CD4-positive, alpha-beta T cell (primary cell): Measurements from ENCODE around the gene ZNF775. TPM values are rescaled to one million over a fixed set of nuclear protein-coding genes. Genes with fewer than 3 reads are reported as not detected.
"Not testable (repeated sequence)": the region's sequence is repeated elsewhere in the genome, so short reads cannot be mapped to it uniquely, and the experiment has no call there.

Experiments
- ATAC-seq: fragments of 200-7000 bp; cut with Tn5 transposase; one replicate; pipeline ENCODE4 v1.10.0; 2022; ENCODE audit warnings: mild to moderate bottlenecking; ENCODE audit not compliant: poor library complexity
- CTCF ChIA-PET: fragments of 350-600 bp; sonication (Branson Sonifier 250); formaldehyde crosslinking; loops from one replicate; lab custom pipeline; 2021; ENCODE audit warnings: antibody characterized with exemption, inconsistent platforms; lab: Charles Lee
- POLR2A ChIA-PET: fragments of 350-600 bp; sonication (Branson Sonifier 250); formaldehyde crosslinking; loops from one replicate; lab custom pipeline; 2021; ENCODE audit warnings: antibody characterized with exemption, inconsistent platforms; lab: Charles Lee
- DNase-seq, 14 experiments: peaks; one replicate each; pipeline ENCODE4 v3.0.0-alpha.2; 2013 to 2020; ENCODE audit warnings: mixed read lengths in 2 of 14
- H3K27ac ChIP-seq, 2 donors: one replicate each; pipeline versions ENCODE4 v1.5.1 to v1.7.0; 2013; ENCODE audit warnings: low read length in 2 of 2, low read depth in 1 of 2, mild to moderate bottlenecking in 1 of 2
- H3K27me3 ChIP-seq, 2 experiments: 1 replicate in 1 of 2; 2 replicates in 1 of 2; pipeline versions ENCODE4 v1.6.1 to v1.7.0; 2013; ENCODE audit warnings: low read length in 2 of 2, control low read depth in 1 of 2, mild to moderate bottlenecking in 1 of 2, moderate library complexity in 1 of 2; ENCODE audit not compliant: insufficient read depth in 2 of 2, control insufficient read depth in 1 of 2
- H3K36me3 ChIP-seq: one replicate; pipeline ENCODE4 v1.6.1; 2013; ENCODE audit warnings: low read length, control low read depth; ENCODE audit not compliant: insufficient read depth
- H3K4me1 ChIP-seq: one replicate; pipeline ENCODE4 v1.6.1; 2013; ENCODE audit warnings: low read length, control low read depth; ENCODE audit not compliant: insufficient read depth
- H3K4me3 ChIP-seq: one replicate; pipeline ENCODE4 v1.5.1; 2013; ENCODE audit warnings: mild to moderate bottlenecking, low read length, moderate library complexity
- H3K9me3 ChIP-seq, 2 experiments: 1 replicate in 1 of 2; 2 replicates in 1 of 2; pipeline versions ENCODE4 v1.6.1 to v1.7.0; 2013; ENCODE audit warnings: low read length in 2 of 2, mild to moderate bottlenecking in 2 of 2, control low read depth in 1 of 2, moderate library complexity in 1 of 2; ENCODE audit not compliant: control insufficient read depth in 1 of 2, insufficient read depth in 1 of 2
- H3K27ac Mint-ChIP-seq: one replicate; pipeline ENCODE4 v1.8.0; 2020; ENCODE audit warnings: mixed read lengths
- H3K27me3 Mint-ChIP-seq: one replicate; pipeline ENCODE4 v1.8.0; 2021; ENCODE audit warnings: mixed read lengths
- H3K36me3 Mint-ChIP-seq: one replicate; pipeline ENCODE4 v1.8.0; 2021; ENCODE audit warnings: low read depth, mixed read lengths
- H3K4me1 Mint-ChIP-seq: one replicate; pipeline ENCODE4 v1.8.0; 2021; ENCODE audit warnings: low read depth, mixed read lengths
- H3K4me3 Mint-ChIP-seq: one replicate; pipeline ENCODE4 v1.8.0; 2020; ENCODE audit warnings: mild to moderate bottlenecking, mixed read lengths
- H3K9me3 Mint-ChIP-seq: one replicate; pipeline ENCODE4 v1.8.0; 2020; ENCODE audit warnings: mixed read lengths
- intact Hi-C, 2 experiments: fragments of 100-400 bp; cut with DNase I in 1 of 2; cut with micrococcal nuclease in 1 of 2; formaldehyde crosslinking; loops; one replicate each; pipeline versions ENCODE4 v1.15.1 to v1.9.0; 2023 to 2025; cut with DNase I, micrococcal nuclease
- total RNA-seq, 174 experiments: library from RNA in 2 of 174; stranded (reverse) in 2 of 174; gene quantifications; one replicate each; pipeline ENCODE4 v1.2.3 and lab custom pipeline; 2021 to 2026
- TF ChIP-seq, protein P1 (sequence below): fragments of 200-600 bp; IDR thresholded peaks from one replicate; pipeline ENCODE4 v1.8.0; 2022; ENCODE audit warnings: antibody characterized with exemption, mild to moderate bottlenecking

The ZNF775 gene
- total RNA-seq, 2 experiments from 2014 or later, result 0.38 to 0.45 TPM

DNA sequence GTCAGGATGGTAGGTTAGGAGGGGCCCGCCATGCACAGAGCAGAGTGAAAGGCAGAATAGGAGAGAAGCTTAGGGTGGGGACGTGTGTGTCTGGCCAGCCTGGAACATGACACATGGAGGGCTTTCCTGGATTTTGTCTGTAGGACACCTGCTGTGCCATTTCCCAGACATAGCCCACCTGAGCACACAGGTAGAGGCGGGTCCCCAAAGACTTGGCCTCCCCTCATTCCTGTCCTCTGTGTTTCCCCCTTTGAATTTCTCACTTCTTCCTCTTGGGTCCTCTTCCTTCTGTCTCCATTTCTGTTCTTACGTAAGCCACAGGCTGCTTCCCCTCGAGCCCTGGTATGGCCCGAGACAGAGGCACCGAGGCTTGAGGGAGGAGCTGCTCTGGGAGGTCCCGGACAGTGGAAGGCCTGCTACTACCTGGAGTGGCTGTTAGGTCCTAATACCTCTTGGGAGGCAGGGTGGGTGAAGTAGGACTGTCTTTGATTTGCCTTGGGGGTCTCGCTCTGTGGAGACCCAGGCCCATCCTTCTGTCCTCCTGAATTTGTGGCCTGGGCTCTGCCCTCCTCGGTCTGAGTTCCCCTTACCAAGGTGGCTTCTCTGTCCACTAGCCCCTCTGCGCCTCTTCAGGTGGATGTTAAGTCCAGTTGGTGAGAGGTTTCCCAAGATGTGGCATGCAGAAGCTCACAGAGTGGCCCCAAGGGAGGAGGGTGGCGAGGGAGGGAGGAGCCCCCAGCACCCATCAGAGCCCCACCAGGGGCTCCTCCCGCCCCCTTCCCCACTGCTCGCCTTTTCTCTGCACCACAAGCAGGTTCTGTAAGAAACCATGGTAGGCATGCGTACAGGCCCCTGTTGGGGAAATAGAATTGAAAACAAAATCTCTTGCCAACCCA lies 5.5 kb downstream of the ZNF775 start:
- Histone ChIP-seq H3K27ac (no peak overlapping the region), H3K4me3 (no peak overlapping the region), H3K27me3 (no peaks in the 10 kb centered on the region), H3K4me1 (peaks cover 18% of the 10 kb centered on the region), H3K36me3 (peaks cover 3% of the 10 kb centered on the region), H3K9me3 (no peaks in the 10 kb centered on the region)
- Mint-ChIP-seq H3K36me3 (no peaks in the 10 kb centered on the region), H3K4me3 (no peak overlapping the region), H3K9me3 (no peaks in the 10 kb centered on the region), H3K27ac (no peak overlapping the region), H3K27me3 (no peaks in the 10 kb centered on the region), H3K4me1 (peaks cover 23% of the 10 kb centered on the region)
- intact Hi-C loops, result loop anchor here in 1 of 2 experiments (5.0 kb wide), 1 partner anchor 667 kb away; no protein-coding TSS in a partner anchor
- ChIA-PET POLR2A (no interaction called here), CTCF (no interaction called here)
- DNase-seq (peak in 1 of 14 experiments; percentile 27), ATAC-seq (no peak)
- TF ChIP-seq, protein P1, sequence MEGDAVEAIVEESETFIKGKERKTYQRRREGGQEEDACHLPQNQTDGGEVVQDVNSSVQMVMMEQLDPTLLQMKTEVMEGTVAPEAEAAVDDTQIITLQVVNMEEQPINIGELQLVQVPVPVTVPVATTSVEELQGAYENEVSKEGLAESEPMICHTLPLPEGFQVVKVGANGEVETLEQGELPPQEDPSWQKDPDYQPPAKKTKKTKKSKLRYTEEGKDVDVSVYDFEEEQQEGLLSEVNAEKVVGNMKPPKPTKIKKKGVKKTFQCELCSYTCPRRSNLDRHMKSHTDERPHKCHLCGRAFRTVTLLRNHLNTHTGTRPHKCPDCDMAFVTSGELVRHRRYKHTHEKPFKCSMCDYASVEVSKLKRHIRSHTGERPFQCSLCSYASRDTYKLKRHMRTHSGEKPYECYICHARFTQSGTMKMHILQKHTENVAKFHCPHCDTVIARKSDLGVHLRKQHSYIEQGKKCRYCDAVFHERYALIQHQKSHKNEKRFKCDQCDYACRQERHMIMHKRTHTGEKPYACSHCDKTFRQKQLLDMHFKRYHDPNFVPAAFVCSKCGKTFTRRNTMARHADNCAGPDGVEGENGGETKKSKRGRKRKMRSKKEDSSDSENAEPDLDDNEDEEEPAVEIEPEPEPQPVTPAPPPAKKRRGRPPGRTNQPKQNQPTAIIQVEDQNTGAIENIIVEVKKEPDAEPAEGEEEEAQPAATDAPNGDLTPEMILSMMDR, result no peak

DNA sequence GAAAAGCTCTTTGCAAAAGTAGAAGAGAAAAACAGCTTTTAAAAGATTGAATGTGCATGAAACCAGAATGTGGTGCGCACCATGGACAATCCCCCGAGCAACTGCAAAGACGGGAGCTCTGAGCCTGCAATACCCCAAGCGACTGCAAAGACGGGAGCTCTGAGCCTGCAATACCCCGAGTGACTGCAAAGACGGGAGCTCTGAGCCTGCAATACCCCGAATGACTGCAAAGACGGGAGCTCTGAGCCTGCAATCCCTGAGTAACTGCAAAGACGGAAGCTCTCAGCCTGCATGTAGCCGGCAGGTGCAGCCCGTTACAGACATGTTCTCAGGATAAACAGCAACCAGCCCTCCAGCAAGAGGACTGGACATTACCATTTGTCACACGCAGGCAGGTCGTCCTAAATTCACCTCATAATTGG lies 6.2 kb downstream of the ZNF775 start:
- H3K27me3 Mint-ChIP-seq, result no peaks in the 10 kb centered on the region
- Histone ChIP-seq H3K9me3 (no peaks in the 10 kb centered on the region), H3K27ac (no peak overlapping the region), H3K4me3 (no peak overlapping the region), H3K4me1 (peaks cover 12% of the 10 kb centered on the region), H3K27me3 (no peaks in the 10 kb centered on the region), H3K36me3 (peaks cover 3% of the 10 kb centered on the region)
- ATAC-seq (no peak), DNase-seq (no peak)
- intact Hi-C loops, result no loop called here
- H3K4me1 Mint-ChIP-seq, result peaks cover 16% of the 10 kb centered on the region
- CTCF ChIA-PET, result no interaction called here
- no peak overlapping the region for H3K4me3 Mint-ChIP-seq
- no peaks in the 10 kb centered on the region for H3K36me3 Mint-ChIP-seq
- H3K27ac Mint-ChIP-seq, result no peak overlapping the region
- no peaks in the 10 kb centered on the region for H3K9me3 Mint-ChIP-seq
- TF ChIP-seq, protein P1, result no peak
- POLR2A ChIA-PET, result no interaction called here

DNA sequence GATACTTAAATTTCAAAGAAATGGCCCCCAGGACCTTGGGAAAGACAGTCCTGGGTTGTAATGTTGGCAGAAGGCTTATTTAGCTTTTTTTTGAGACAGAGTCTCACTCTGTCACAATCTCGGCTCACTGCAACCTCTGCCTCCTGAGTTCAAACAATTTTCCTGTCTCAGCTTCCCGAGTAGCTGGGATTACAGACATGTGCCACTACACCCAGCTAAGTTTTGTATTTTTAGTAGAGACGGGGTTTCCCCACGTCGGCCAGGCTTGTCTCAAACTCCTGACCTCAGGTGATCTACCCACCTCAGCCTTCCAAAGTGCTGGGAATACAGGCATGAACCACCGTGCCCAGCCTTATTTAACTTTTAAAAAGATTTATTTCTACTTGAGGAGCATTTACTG lies 6.8 kb downstream of the ZNF775 start:
- H3K27ac Mint-ChIP-seq, H3K4me1 ChIP-seq, H3K27me3 ChIP-seq, H3K27ac ChIP-seq, H3K27me3 Mint-ChIP-seq, CTCF ChIA-PET, H3K9me3 Mint-ChIP-seq, intact Hi-C loops, H3K4me3 ChIP-seq, POLR2A ChIA-PET, H3K36me3 ChIP-seq, H3K4me3 Mint-ChIP-seq, H3K36me3 Mint-ChIP-seq, DNase-seq, H3K9me3 ChIP-seq, ATAC-seq: not testable (repeated sequence)
- peaks cover 10% of the 10 kb centered on the region for H3K4me1 Mint-ChIP-seq
